Measurements from ENCODE around the gene WDR82.

GRCh38 chr3:52218454-52218853 lies 60.0 kb downstream of the WDR82 start:
- TF ChIP-seq POLR2A (IDR thresholded peaks at IDR 0.05) (no peak), CTCF (IDR thresholded peaks at IDR 0.05) (no peak)

Data from uterus (tissue), 2 donors.